Activated CD8-positive, alpha-beta memory T cell treated with anti-CD3 and anti-CD28 coated beads, Interleukin-2, amount 10 ng/mL, durations not matched to agents 7 days and 5 days (primary cell): ENCODE results near the gene LHPP. TPM values are rescaled to one million over a fixed set of nuclear protein-coding genes. Genes with fewer than 3 reads are reported as not detected.
"Not testable (repeated sequence)": the region's sequence is repeated elsewhere in the genome, so short reads cannot be mapped to it uniquely, and the experiment has no call there.

Source experiments
- ATAC-seq: fragments of 150-1000 bp; cut with Tn5 transposase; one replicate; pipeline ENCODE4 v1.10.0; 2021; ENCODE audit warnings: moderate library complexity
- CTCF ChIA-PET: fragments of 350-600 bp; sonication (Branson Sonifier 250); formaldehyde crosslinking; loops from one replicate; lab custom pipeline; 2021; ENCODE audit warnings: antibody characterized with exemption; lab: Charles Lee
- DNase-seq: peaks from one replicate; pipeline ENCODE4 v3.0.0-alpha.2; 2020
- H3K27ac Mint-ChIP-seq: one replicate; pipeline ENCODE4 v1.8.0; 2021; ENCODE audit warnings: mild to moderate bottlenecking, mixed read lengths
- H3K27me3 Mint-ChIP-seq: one replicate; pipeline ENCODE4 v1.8.0; 2021; ENCODE audit warnings: mixed read lengths
- H3K36me3 Mint-ChIP-seq: one replicate; pipeline ENCODE4 v1.8.0; 2021; ENCODE audit warnings: mild to moderate bottlenecking, mixed read lengths
- H3K4me1 Mint-ChIP-seq: one replicate; pipeline ENCODE4 v1.8.0; 2021; ENCODE audit warnings: mixed read lengths
- H3K4me3 Mint-ChIP-seq: one replicate; pipeline ENCODE4 v1.8.0; 2021; ENCODE audit warnings: mild to moderate bottlenecking, moderate library complexity, mixed read lengths
- H3K9me3 Mint-ChIP-seq: one replicate; pipeline ENCODE4 v1.8.0; 2022; ENCODE audit warnings: low read depth, mixed read lengths
- total RNA-seq, 2 experiments: library from RNA; stranded (reverse); gene quantifications; one replicate each; pipeline ENCODE4 v1.2.3, GENCODE V29; 2021

The LHPP gene
- total RNA-seq, 2 experiments from 2014 or later, result 10.6 to 16.7 TPM

DNA sequence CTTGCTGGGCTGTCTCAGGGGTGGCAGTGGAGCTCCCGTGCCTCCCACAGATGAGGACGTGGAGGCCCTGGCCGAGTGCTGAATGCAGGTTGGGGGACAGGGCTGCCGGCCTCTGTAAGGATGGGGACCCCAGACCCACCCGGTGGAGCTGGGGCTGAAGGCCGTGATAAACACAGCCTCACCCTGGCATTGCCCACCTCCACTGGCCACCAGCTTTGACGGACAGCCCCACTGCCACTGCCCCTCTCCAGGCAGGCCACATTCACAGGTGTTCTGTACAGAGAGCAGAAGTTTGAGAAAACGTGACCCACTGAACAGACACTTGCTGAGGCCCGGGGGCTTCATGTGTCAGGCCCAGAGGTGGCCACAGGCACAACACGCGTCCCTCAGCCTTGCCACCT, 126.2 kb downstream of the LHPP start:
- Mint-ChIP-seq H3K4me3 (no peak overlapping the region), H3K4me1 (no peaks in the 10 kb centered on the region), H3K27ac (no peak overlapping the region), H3K27me3 (no peaks in the 10 kb centered on the region), H3K36me3 (peaks cover under 1% of the 10 kb centered on the region), H3K9me3 (peaks cover 2% of the 10 kb centered on the region)
- no peak for ATAC-seq
- CTCF ChIA-PET, result no interaction called here
- no peak for DNase-seq

DNA sequence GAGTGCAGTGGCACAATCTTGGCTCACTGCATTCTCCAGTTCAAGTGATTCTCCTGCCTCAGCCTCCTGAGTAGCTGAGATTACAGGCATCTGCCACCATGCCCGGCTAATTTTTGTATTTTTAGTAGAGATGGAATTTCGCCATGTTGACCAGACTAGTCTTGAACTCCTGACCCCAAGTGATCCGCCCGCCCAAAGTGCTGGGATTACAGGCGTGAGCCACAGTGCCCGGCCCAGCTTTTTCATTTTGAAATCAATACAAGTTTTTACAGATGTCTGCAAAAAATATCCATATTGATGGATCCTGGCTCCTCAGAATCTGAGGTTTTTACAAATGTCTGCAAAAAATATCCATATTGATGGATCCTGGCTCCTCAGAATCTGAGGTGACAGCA, 126.7 kb downstream of the LHPP start:
- H3K27ac Mint-ChIP-seq, H3K4me1 Mint-ChIP-seq, H3K36me3 Mint-ChIP-seq, H3K27me3 Mint-ChIP-seq, H3K4me3 Mint-ChIP-seq, H3K9me3 Mint-ChIP-seq, DNase-seq, ATAC-seq, CTCF ChIA-PET: not testable (repeated sequence)

DNA sequence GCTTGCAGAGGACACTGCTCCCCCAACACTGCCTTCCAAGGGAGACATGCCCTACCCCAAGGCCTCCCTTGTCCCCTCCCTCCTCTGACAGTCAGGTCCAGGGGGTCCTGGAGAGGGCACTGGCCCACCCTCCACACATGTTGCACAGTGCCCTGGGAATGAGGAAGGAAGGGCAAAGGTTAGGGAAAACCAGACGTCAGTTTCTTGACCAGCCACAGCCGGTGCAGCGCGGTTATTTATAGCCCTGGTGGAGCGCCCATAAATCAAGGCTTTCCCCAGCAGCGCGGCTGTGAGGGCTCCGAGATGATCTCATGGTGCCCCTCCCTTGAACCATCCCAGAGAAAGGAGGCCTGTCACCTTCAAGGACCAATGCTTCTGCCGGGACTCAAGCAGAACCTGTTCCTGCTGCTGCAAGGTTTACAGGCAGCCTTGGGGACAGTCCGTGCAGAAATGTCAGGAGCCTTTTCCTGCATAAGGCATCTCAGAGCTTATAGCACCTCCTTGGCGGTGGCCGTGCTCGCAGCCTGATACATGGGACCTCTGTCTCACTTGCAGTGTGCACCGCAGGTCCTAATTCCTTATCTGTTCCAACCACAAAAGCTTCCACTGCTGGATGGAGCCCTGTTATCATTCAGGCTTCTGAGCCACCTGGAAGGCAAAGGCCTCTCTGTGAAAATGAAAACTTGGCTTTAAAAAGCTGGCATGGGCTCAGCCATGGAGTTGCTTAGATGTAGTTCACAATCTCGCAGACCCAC, 127.3 kb downstream of the LHPP start:
- no peaks in the 10 kb centered on the region for H3K4me1 Mint-ChIP-seq
- ATAC-seq (no peak), DNase-seq (no peak)
- H3K9me3 Mint-ChIP-seq, result peaks cover 2% of the 10 kb centered on the region
- CTCF ChIA-PET, result no interaction called here
- H3K36me3 Mint-ChIP-seq, result no peaks in the 10 kb centered on the region
- H3K27ac Mint-ChIP-seq, result no peak overlapping the region
- H3K27me3 Mint-ChIP-seq, result no peaks in the 10 kb centered on the region
- H3K4me3 Mint-ChIP-seq, result no peak overlapping the region

DNA sequence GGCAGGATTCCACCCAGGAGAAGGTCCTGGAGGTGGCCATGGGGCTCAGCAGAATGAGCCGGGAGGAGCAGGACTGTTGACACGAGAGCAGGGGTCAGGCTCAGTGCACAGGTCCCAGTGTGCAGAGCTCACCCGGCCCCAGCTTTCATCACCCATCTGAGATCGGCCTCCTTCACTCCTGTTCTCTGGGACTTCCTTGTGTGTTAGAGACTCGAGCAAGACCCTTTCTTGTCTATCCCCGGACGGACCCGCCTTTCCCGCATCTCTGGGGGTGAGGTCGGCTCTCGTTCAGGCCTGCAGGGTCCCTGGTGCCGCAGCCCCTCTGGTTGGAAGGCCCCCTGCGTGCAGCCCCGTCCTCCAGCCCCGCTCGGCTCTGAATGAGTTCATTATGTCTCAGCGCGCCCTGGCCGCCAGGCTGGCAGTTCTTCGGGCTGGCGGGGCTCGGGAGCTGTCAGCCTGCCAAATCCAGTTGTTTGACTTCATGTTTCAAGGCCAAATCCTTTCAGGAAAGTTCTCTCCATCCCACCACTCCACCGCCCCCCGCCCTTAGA, 127.9 kb downstream of the LHPP start:
- ATAC-seq, result no peak
- H3K27me3 Mint-ChIP-seq, result no peaks in the 10 kb centered on the region
- H3K4me1 Mint-ChIP-seq, result no peaks in the 10 kb centered on the region
- no peak overlapping the region for H3K4me3 Mint-ChIP-seq
- CTCF ChIA-PET, result no interaction called here
- H3K9me3 Mint-ChIP-seq, result peaks cover 2% of the 10 kb centered on the region
- no peaks in the 10 kb centered on the region for H3K36me3 Mint-ChIP-seq
- DNase-seq, result no peak
- no peak overlapping the region for H3K27ac Mint-ChIP-seq

DNA sequence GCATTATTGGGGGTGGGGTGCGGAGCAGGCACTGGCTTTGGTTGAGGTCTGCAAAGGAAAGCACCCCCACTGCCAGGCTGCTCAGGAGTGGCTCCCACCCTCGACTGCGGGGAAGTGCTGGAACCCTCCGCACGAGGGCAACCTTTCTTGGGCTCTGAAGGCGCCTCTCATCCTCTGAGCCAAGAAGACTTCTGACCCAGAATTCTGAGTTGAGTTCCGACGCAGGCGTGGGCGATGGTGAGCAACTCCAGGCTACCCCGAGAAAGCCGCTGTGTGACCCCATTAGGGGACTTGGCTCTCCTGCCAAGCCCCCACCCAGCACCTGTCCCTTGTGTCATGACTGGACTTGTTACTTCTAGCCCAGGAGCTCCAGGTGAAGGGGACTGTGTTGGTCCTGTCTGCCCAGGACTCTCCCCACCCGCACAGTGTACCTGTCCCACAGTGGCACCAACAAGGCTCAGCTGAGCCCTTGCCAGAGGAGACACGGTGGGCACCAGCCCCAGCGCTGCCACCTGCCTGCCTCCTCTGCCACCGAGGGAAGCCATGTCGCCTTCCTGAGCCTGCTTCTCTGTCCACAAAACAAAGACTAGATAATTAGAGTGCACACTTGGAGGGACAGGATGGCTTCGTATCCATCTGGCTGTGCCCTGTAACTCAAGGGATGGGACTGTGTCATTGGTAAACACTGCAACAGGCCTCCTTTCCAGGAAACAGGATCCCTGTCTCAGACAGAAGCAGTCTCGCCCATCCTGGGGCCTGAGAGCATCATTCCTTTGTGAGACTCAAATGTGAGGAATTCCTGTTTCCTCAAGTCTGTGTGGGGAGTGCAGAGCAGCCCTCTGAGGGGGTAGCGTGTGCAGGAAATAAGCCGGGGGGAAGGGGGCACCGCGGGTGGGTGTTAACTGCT, 128.8 kb downstream of the LHPP start:
- DNase-seq (no peak), ATAC-seq (no peak)
- CTCF ChIA-PET, result no interaction called here
- no peaks in the 10 kb centered on the region for H3K27me3 Mint-ChIP-seq
- H3K9me3 Mint-ChIP-seq, result peaks cover 2% of the 10 kb centered on the region
- H3K4me1 Mint-ChIP-seq, result no peaks in the 10 kb centered on the region
- no peaks in the 10 kb centered on the region for H3K36me3 Mint-ChIP-seq
- H3K27ac Mint-ChIP-seq, result no peak overlapping the region
- no peak overlapping the region for H3K4me3 Mint-ChIP-seq

DNA sequence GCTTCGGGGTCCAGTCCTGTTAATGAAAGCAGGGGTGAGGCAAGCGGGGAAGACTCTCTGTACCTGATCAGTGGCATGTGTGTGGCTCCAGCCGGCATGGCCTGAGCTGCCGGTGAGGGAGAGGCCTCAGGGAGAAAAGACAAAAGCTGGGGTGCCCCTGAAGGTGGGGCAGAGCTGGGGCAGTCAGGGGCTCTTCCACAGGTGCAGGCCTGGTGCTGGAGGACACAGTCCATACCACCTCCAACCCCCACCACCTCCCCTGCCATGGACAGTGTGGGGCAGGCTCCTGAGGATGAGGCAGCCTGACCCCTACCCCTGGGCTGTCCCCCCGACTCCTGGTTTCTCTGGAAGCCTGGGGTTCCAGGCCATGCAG, 129.5 kb downstream of the LHPP start:
- no peak overlapping the region for H3K27ac Mint-ChIP-seq
- no peak for ATAC-seq
- no peaks in the 10 kb centered on the region for H3K4me1 Mint-ChIP-seq
- no peak overlapping the region for H3K4me3 Mint-ChIP-seq
- CTCF ChIA-PET, result no interaction called here
- H3K27me3 Mint-ChIP-seq, result no peaks in the 10 kb centered on the region
- H3K36me3 Mint-ChIP-seq, result no peaks in the 10 kb centered on the region
- DNase-seq, result no peak
- peaks cover 2% of the 10 kb centered on the region for H3K9me3 Mint-ChIP-seq

DNA sequence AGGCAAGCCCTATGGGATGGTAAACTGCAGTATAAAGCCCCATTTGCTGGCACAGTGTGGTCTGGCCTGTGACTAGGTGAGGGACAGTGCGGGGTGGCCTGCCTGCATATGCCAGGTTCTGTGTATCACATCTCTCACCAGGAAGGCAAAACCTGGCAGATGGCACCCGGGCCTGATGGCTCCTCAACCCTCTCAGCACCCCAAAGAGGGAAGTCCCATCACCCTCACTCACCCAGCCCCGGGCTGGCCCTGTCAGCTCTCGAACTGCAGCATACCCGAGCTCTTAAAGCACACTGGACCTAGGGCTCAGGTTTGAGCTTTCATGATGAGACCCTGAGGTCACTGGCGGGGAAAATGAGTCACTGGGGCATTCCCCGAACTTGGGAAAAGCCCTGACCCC, 130.5 kb downstream of the LHPP start:
- H3K27ac Mint-ChIP-seq, result no peak overlapping the region
- ATAC-seq (no peak), DNase-seq (no peak)
- no peaks in the 10 kb centered on the region for H3K27me3 Mint-ChIP-seq
- no peak overlapping the region for H3K4me3 Mint-ChIP-seq
- CTCF ChIA-PET, result no interaction called here
- no peaks in the 10 kb centered on the region for H3K36me3 Mint-ChIP-seq
- H3K4me1 Mint-ChIP-seq, result no peaks in the 10 kb centered on the region
- H3K9me3 Mint-ChIP-seq, result peaks cover 2% of the 10 kb centered on the region

DNA sequence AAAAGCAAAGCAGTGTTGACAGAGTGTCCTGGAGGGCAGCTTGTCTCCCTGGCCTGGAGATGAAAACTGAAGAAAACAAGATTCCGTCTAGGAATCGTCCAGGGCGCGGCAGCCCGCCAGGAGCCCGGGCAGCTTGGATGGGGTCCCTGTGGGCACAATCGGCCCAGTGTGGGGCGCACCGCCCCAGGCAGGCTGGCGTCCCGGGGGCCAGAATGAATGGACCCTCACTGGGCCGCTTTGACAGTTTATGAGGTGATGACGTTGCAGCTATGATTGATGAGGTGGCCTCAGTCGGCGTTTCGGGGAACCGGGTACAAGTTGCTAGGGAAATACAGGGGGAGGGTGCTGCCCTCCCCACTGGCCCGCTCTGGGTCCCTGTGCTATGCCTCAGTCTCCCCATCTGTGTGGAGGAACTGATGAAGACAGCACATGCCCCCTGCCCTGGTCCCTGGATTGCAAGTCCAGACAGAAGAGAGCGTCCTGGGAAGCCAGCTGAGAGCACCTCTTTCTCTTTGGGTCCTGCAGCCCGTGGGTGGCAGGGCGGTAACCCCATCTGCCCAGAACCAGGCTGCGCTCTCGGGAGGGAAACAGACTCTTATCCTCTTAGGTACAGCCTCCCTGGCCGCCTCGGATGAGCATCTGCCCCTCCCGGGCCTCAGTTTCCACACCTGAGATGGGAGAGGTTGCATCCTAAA, 131.3 kb downstream of the LHPP start:
- Mint-ChIP-seq H3K27ac (no peak overlapping the region), H3K4me3 (no peak overlapping the region), H3K9me3 (peaks cover 2% of the 10 kb centered on the region), H3K27me3 (no peaks in the 10 kb centered on the region), H3K36me3 (no peaks in the 10 kb centered on the region), H3K4me1 (no peaks in the 10 kb centered on the region)
- CTCF ChIA-PET, result no interaction called here
- no peak for DNase-seq
- no peak for ATAC-seq

DNA sequence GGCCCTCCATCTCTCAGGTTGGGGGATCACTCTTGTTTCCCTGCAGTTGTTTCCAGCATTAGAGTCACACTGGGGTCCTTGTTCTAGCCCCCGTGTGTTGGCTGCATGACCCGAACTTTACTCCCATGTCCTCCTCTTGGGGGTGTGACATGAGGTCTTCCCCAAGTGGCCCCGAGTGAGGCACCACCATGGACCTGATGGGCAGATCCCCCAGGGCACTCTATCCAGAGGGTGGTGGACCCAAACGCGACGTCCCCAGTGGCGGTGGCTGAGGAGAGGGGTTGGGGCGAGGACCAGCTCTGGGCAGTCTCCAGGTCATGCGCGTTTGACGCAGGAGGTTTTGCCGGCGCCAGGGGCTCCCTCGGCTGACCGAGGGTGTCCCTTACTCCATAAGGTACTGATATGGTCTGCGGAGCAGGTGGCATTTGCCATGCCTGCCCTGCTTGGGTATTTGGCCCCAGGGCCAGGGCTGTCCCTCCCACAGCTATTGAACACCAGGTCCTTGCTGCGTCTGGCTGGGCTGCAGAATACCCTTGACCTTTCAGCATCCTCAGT, 131.9 kb downstream of the LHPP start:
- Mint-ChIP-seq H3K4me1 (no peaks in the 10 kb centered on the region), H3K36me3 (no peaks in the 10 kb centered on the region), H3K27ac (no peak overlapping the region), H3K4me3 (no peak overlapping the region), H3K9me3 (peaks cover 2% of the 10 kb centered on the region), H3K27me3 (no peaks in the 10 kb centered on the region)
- CTCF ChIA-PET, result no interaction called here
- no peak for DNase-seq
- no peak for ATAC-seq

DNA sequence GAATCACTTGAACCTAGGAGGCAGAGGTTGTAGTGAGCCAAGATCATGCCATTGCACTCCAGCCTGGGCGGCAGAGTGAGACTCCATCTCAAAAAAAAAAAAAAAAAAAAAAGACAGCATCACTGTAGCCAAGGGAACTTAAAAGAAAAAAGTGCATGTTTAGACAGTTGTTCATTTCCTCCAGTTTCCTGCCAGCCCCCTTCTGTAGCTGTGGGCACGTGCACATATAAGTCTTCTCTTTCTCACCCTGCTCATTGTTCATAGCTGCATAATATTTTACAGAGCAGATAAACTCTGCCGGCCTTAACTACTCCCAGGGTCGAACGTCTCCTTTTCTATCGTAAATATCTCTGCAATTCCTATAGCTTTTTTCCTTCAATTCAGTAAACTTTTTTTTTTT, 132.6 kb downstream of the LHPP start:
- Mint-ChIP-seq H3K4me3 (no peak overlapping the region), H3K4me1 (no peaks in the 10 kb centered on the region), H3K27me3 (no peaks in the 10 kb centered on the region), H3K9me3 (peaks cover 2% of the 10 kb centered on the region), H3K27ac (no peak overlapping the region), H3K36me3 (no peaks in the 10 kb centered on the region)
- CTCF ChIA-PET, result no interaction called here
- DNase-seq (no peak), ATAC-seq (no peak)

DNA sequence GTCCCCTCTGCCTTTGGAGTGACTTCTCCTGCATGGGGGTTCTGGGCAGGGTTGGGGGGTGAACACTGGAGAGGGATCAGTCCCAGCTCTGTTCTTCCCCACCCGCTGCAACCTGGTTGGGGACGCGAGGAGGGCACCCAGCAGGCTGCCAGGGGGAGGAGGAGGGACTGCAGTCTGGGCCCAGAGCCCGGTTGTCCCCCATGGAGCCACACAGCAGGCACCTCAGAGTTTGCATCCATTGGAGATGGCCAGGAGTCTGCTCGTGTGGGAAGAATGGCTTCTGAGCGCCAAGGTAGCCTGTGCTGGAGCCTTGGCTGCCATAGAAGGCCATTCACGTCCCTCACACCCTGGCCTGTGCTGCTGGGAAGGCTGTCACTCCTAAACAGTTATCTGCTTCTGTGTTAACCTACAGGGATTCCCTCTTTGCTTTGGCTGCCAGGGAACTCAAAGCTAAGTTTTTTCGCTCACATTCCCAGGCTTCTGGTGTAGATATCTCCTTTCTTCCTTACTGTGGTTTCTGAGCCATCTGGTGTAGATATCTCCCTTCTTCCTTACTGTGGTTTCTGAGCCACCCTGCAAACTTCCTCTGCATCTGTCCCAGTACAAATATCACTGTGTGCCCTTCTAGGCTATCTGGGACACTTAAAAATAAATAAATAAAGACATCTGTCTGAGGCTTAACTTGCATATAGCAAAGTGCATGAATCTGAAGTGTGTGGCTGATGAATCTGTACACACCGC, 133.7 kb downstream of the LHPP start:
- CTCF ChIA-PET, result no interaction called here
- H3K27ac Mint-ChIP-seq, result no peak overlapping the region
- H3K4me1 Mint-ChIP-seq, result no peaks in the 10 kb centered on the region

DNA sequence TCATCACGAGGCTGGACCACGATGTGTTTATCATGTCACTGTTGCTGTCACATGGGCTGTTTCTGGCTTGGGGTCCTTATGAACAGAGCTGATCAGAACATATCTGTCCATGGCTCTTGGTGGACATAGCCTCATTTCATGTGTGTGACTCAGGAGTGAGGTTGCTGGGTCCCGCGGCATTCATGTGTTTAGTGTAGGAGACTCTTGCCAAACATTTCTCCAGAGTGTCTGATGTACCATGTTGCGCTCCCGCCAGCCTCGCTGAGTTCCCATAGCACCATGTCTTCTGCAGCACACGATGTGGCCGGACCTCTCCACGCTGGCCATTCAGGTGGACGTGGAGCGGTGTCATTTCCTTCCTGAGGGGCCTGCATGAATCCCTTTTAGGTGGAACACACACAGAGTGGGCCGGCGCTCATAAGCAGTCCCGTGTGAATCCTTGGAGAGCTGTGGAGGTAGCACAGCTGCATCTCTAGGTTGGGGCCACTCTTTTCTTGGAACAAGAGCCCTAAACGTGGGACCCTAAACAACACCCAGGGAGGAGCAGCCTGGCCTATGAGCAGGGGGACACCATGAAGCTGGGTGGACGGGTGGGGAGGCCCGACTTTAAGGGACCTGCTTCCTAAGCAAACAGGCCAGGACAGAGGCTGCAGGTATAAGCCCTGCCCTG, 134.6 kb downstream of the LHPP start:
- DNase-seq, result no peak
- Mint-ChIP-seq H3K9me3 (peaks cover 2% of the 10 kb centered on the region), H3K27me3 (no peaks in the 10 kb centered on the region), H3K27ac (no peak overlapping the region), H3K4me3 (no peak overlapping the region), H3K4me1 (no peaks in the 10 kb centered on the region), H3K36me3 (no peaks in the 10 kb centered on the region)
- CTCF ChIA-PET, result interaction anchor here (1.3 kb wide), 1 partner anchor 144 kb away, joined by 3 read pairs; no protein-coding TSS in a partner anchor
- ATAC-seq, result no peak

More for the DNA sequence above, 133.7 kb downstream of the LHPP start:
- H3K4me3 Mint-ChIP-seq, result no peak overlapping the region
- no peaks in the 10 kb centered on the region for H3K36me3 Mint-ChIP-seq
- no peak for ATAC-seq
- H3K27me3 Mint-ChIP-seq, result no peaks in the 10 kb centered on the region
- no peak for DNase-seq
- H3K9me3 Mint-ChIP-seq, result peaks cover 2% of the 10 kb centered on the region
